ENCODE results near the gene PEX16. TPM values are rescaled to one million over a fixed set of nuclear protein-coding genes. Genes with fewer than 3 reads are reported as not detected.

PEX16 gene
- total RNA-seq, 4 donors from 2014 or later = 31.3 to 111 (median 51.9) TPM

GRCh38 chr11:45904309-45904915 is 13.3 kb downstream of the PEX16 start:
- in situ Hi-C loops (cut with MboI; ENCODE audit: low pct_ligation_motif_present in 1 of 4, low pct_unique_long_range_greater_than_20kb in 1 of 4, low sequenced_read_pairs in 3 of 4) (no loop called here), intact Hi-C loops (cut with DNase I; ENCODE audit: low total_unique reads) (no loop called here)
- no peak for DNase-seq
- H3K4me3 ChIP-seq = no peak overlapping the region
- no peak for TF ChIP-seq POLR2A (IDR thresholded peaks at IDR 0.05)
- TF ChIP-seq POLR2AphosphoS5 (IDR thresholded peaks at IDR 0.05) = no peak
- TF ChIP-seq, protein P1, sequence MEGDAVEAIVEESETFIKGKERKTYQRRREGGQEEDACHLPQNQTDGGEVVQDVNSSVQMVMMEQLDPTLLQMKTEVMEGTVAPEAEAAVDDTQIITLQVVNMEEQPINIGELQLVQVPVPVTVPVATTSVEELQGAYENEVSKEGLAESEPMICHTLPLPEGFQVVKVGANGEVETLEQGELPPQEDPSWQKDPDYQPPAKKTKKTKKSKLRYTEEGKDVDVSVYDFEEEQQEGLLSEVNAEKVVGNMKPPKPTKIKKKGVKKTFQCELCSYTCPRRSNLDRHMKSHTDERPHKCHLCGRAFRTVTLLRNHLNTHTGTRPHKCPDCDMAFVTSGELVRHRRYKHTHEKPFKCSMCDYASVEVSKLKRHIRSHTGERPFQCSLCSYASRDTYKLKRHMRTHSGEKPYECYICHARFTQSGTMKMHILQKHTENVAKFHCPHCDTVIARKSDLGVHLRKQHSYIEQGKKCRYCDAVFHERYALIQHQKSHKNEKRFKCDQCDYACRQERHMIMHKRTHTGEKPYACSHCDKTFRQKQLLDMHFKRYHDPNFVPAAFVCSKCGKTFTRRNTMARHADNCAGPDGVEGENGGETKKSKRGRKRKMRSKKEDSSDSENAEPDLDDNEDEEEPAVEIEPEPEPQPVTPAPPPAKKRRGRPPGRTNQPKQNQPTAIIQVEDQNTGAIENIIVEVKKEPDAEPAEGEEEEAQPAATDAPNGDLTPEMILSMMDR (IDR thresholded peaks at IDR 0.05) = no peak
- TF ChIP-seq EP300 (IDR thresholded peaks at IDR 0.05; ENCODE audit: low read depth) = no peak
- H3K36me3 ChIP-seq = no peaks in the 10 kb centered on the region
- peaks cover 16% of the 10 kb centered on the region for H3K27me3 ChIP-seq
- H3K27ac ChIP-seq = no peak overlapping the region
- 63% methylated on average over 15 of the region's 15 CpGs; no CpG with 5 or more reads in 1 of the 2 donors for WGBS, 2 donors (ENCODE audit: low coverage in 1 of 2)
- no peaks in the 10 kb centered on the region for H3K9me3 ChIP-seq
- H3K4me1 ChIP-seq = peaks cover 3 to 23% (median 13%) of the 10 kb centered on the region in 4 donors

GRCh38 chr11:45902452-45903380 is 15.0 kb downstream of the PEX16 start:
- peaks cover 31% of the 10 kb centered on the region for H3K27me3 ChIP-seq
- peaks cover 3 to 27% (median 17%) of the 10 kb centered on the region in 4 donors for H3K4me1 ChIP-seq
- 70 to 90% methylated on average over 2 to 50 of the region's 56 CpGs for WGBS, 2 donors (ENCODE audit: low coverage in 1 of 2)
- intact Hi-C loops (cut with DNase I; ENCODE audit: low total_unique reads) = no loop called here
- no peaks in the 10 kb centered on the region for H3K9me3 ChIP-seq
- in situ Hi-C loops (cut with MboI; ENCODE audit: low pct_ligation_motif_present in 1 of 4, low pct_unique_long_range_greater_than_20kb in 1 of 4, low sequenced_read_pairs in 3 of 4) = no loop called here
- no peak overlapping the region for H3K27ac ChIP-seq
- H3K4me3 ChIP-seq = no peak overlapping the region
- no peaks in the 10 kb centered on the region for H3K36me3 ChIP-seq
- DNase-seq = no peak
- no peak for TF ChIP-seq POLR2AphosphoS5 (IDR thresholded peaks at IDR 0.05)
- TF ChIP-seq EP300 (IDR thresholded peaks at IDR 0.05; ENCODE audit: low read depth) = no peak
- TF ChIP-seq, protein P1 (IDR thresholded peaks at IDR 0.05) = no peak
- no peak for TF ChIP-seq POLR2A (IDR thresholded peaks at IDR 0.05)

- no peak for DNase-seq
- Histone ChIP-seq H3K27ac (no peak overlapping the region), H3K4me3 (no peak overlapping the region), H3K4me1 (peaks cover 3 to 25% (median 17%) of the 10 kb centered on the region in 4 donors), H3K36me3 (no peaks in the 10 kb centered on the region), H3K27me3 (peaks cover 40% of the 10 kb centered on the region), H3K9me3 (no peaks in the 10 kb centered on the region)
- 85% methylated on average over 6 of the region's 6 CpGs; no CpG with 5 or more reads in 1 of the 2 donors for WGBS, 2 donors (ENCODE audit: low coverage in 1 of 2)
- in situ Hi-C loops (cut with MboI; ENCODE audit: low pct_ligation_motif_present in 1 of 4, low pct_unique_long_range_greater_than_20kb in 1 of 4, low sequenced_read_pairs in 3 of 4) = no loop called here
- TF ChIP-seq, protein P1 (IDR thresholded peaks at IDR 0.05) = no peak
- TF ChIP-seq POLR2A (IDR thresholded peaks at IDR 0.05) (no peak), EP300 (IDR thresholded peaks at IDR 0.05; ENCODE audit: low read depth) (no peak), POLR2AphosphoS5 (IDR thresholded peaks at IDR 0.05) (no peak)
- intact Hi-C loops (cut with DNase I; ENCODE audit: low total_unique reads) = no loop called here
Measured at GRCh38 chr11:45901626-45902025, 16.1 kb downstream of the PEX16 start.

- Histone ChIP-seq H3K27ac (peak overlapping the region in 1 of 4 donors; percentile 53), H3K4me1 (peaks cover 3 to 21% (median 16%) of the 10 kb centered on the region in 4 donors), H3K27me3 (peaks cover 46% of the 10 kb centered on the region), H3K9me3 (no peaks in the 10 kb centered on the region), H3K36me3 (no peaks in the 10 kb centered on the region), H3K4me3 (peak overlapping the region in 2 of 4 donors; percentile 47 to 58)
- in situ Hi-C loops (cut with MboI; ENCODE audit: low pct_ligation_motif_present in 1 of 4, low pct_unique_long_range_greater_than_20kb in 1 of 4, low sequenced_read_pairs in 3 of 4) = no loop called here
- DNase-seq = no peak
- intact Hi-C loops (cut with DNase I; ENCODE audit: low total_unique reads) = no loop called here
- 57% methylated on average over 8 of the region's 8 CpGs; no CpG with 5 or more reads in 1 of the 2 donors for WGBS, 2 donors (ENCODE audit: low coverage in 1 of 2)
- TF ChIP-seq POLR2AphosphoS5 (IDR thresholded peaks at IDR 0.05) (no peak), EP300 (IDR thresholded peaks at IDR 0.05; ENCODE audit: low read depth) (no peak), POLR2A (IDR thresholded peaks at IDR 0.05) (no peak)
- TF ChIP-seq, protein P1 (IDR thresholded peaks at IDR 0.05) = no peak
Measured at GRCh38 chr11:45900916-45901617, 16.6 kb downstream of the PEX16 start.
